ENCODE measurements around the gene CNNM4.
A peak's percentile ranks its signal among the peaks of the same experiment; 100 is the strongest.

The CNNM4 gene

DNA sequence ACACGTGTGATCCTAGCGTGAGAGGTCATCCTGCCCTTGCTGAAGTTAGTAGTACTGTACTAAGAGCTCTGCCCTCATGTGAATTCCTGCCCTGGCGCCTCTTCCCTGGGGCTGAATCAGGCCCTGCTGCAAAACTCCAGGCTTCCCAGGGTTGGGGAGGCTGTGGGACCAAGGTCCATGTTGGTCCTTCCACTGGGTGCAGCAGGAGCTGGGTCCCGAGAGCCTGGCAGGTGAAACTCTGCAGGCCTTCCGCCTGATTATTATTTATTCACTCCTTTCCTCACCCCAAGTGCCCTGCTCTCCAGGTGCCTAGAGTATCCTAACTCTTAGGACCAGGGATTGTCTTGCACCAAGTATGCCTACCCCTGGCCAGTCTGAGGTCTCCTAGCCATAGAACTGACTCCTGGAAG, 50.1 kb downstream of the CNNM4 start:
- DNase-seq (ENCODE audit: low read depth, low spot score): no peak

- DNase-seq (ENCODE audit: low read depth, low spot score): no peak
Measured at GRCh38 chr2:96811917-96812316, 51.2 kb downstream of the CNNM4 start.

- no peak for DNase-seq (ENCODE audit: low read depth, low spot score)
Measured at GRCh38 chr2:96813656-96814055, 53.0 kb downstream of the CNNM4 start.

GRCh38 chr2:96815326-96816126, 54.8 kb downstream of the CNNM4 start:
- DNase-seq (ENCODE audit: low read depth, low spot score): no peak

DNA sequence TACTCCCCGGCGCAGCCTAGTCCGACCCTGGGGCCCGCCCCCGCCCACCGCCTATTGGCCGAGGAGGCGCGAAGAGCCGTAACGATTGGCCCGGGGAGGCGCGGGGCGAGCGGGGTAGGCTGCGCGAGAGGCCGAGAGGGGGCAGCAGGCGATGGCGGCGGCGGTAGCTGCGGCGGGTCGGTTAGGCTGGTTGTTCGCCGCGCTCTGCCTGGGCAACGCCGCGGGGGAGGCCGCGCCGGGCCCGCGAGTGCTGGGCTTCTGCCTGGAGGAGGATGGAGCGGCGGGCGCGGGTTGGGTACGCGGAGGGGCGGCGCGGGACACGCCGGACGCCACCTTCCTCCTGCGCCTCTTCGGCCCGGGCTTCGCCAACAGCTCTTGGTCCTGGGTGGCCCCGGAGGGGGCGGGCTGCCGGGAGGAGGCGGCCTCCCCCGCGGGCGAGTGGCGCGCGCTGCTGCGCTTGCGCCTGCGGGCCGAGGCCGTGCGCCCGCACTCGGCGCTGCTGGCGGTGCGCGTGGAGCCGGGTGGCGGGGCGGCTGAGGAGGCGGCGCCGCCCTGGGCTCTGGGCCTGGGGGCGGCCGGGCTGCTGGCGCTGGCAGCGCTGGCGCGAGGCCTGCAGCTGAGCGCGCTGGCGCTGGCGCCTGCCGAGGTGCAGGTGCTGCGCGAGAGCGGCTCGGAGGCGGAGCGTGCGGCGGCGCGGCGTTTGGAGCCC, 55.6 kb downstream of the CNNM4 start, which contains the start of gene CNNM3:
Gene CNNM3 (plus strand): TSS at position 142 of the 709 bp plus-strand sequence. CDS start 10 bp downstream, at position 152.
- DNase-seq (ENCODE audit: low read depth, low spot score): peak; percentile 73

DNA sequence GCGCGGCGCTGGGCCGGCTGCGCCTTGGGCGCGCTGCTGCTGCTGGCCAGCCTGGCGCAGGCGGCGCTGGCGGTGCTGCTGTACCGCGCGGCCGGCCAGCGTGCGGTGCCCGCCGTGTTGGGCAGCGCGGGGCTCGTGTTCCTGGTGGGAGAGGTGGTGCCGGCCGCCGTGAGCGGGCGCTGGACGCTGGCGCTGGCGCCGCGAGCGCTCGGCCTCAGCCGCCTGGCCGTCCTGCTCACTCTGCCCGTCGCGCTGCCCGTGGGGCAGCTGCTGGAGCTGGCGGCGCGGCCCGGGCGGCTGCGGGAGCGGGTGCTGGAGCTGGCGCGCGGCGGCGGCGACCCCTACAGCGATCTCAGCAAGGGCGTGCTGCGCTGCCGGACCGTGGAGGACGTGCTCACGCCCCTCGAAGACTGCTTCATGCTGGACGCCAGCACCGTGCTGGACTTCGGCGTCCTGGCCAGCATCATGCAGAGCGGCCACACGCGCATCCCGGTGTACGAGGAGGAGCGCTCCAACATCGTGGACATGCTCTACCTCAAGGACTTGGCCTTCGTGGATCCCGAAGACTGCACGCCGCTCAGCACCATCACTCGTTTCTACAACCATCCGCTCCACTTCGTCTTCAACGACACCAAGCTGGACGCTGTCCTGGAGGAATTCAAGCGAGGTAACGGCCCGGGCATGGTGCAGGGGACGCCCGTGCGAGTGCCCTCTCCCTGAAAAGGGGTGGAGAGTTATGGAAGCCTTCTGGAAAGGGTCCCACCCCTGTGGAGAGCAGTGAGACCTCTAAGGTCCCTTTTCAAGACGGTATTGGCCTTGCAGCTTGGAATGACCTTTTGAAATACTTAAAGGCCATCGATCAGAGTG, 56.4 kb downstream of the CNNM4 start:
- DNase-seq (ENCODE audit: low read depth, low spot score): no peak

- no peak for DNase-seq (ENCODE audit: low read depth, low spot score)
Measured at GRCh38 chr2:96817882-96818281, 57.2 kb downstream of the CNNM4 start.

DNA sequence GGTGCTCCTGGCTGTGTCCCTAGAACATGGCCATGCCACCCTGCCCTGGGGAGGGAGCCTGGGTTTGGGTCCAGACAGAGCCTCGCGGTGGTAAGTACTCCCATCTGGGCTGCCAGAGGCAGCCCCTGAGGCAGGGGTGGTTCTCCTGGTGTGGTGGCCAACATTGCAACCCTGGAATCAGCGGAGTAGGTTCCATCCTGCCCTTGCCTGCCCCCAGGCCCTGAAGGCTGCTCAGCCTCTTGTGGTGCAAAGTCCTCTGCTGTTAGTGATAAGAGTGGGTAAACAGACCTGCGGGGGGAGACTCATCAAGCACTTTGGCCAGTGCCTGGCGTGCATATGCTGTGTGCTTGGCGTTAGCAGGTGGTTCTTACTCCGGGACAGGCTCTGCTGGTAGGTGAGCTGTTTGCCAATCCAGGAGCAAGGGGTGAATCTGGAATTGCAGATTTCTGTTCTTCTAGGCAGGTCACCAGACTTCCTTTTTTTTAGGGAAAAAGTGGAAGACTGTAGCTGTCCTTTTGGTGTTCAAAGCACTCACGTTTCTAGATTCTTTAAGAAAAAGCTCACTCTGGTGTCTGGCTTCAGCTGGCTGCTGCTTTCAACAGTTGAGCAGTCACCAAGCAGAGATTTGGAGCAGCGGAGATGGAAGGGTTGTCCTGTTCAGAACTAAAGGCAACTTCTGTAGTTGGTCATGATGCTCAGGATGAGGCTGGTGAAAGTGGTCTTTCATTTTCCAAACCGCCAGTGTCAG, 58.6 kb downstream of the CNNM4 start:
- no peak for DNase-seq (ENCODE audit: low read depth, low spot score)

DNA sequence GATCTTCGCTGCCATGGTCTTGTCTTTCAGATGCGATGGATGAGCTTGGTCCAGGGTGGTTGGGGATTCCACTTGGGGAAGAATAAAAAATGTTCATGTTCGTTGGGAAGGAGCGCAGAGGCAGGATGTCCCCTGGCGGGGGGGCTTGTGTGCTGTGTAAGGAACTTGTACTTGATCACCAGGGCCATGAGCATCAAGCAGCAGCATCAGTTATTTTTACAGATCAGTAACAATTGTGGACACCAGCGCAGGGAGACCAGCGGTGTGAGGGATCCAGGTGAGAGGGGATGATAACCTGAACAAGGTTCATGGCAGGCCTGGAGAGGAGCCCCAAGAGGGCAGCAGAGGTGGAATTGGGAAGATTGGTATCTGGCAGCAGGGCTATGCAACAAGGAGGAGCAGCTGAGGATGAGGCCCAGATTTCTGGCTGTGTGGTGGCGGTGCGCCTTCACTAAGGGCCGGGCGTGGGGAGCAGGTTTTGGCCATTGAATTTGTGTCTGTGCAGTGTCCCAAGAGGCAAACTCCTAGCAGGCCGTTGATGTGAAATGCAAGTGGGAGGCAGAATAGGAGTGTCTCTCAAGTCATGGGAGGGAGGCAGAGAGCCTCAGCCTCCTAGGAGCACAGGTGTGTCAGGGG, 59.3 kb downstream of the CNNM4 start:
- no peak for DNase-seq (ENCODE audit: low read depth, low spot score)

DNA sequence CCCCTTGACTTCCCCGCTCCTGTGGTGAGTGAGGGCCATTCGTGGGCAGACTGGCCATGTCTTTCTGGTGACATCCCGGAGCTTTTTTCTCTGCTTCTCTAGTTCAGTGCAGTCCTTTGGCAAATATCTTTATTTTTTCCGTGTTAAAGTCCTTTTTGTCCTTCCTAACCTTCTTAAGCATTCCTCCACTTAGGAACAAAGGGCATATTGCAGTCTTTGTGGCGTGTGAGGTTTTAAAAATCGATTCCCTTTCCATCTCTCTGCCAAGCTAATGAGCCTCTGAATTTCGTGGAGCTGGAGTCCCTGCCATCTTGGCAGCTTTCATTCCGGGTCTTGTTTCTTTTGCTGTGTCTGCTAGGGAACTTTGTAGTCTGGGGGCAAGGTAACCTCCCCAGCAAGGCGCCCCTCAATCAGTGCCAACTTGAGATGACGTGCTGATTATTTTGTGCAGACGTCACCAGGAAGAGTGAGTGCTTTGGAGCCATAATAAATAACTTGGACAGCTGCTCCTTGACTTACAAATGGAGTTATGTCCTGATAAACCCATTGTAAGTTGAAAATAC, 60.5 kb downstream of the CNNM4 start:
- no peak for DNase-seq (ENCODE audit: low read depth, low spot score)

- no peak for DNase-seq (ENCODE audit: low read depth, low spot score)
Measured at GRCh38 chr2:96822786-96823185, 62.1 kb downstream of the CNNM4 start.

DNA sequence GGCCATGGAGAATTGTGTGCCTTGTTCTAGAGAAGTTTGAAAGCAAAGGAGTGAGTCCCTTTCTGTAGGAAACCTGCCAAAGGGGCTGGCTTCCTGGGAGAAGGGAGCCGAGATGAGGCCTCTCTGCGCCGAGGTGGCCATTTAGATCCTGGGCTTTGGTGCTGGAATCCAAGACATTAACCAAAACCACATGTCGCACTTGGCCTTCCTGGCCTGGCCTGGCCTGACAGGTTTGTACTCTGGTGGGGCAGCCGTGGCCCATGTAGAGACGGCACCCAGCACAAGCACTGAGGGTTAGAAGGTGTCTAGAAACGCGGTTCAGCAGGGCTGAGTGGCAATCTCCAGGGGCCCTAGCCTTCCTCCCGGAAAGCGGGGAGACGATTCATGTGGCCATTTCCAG, 62.5 kb downstream of the CNNM4 start:
- no peak for DNase-seq (ENCODE audit: low read depth, low spot score)

DNA sequence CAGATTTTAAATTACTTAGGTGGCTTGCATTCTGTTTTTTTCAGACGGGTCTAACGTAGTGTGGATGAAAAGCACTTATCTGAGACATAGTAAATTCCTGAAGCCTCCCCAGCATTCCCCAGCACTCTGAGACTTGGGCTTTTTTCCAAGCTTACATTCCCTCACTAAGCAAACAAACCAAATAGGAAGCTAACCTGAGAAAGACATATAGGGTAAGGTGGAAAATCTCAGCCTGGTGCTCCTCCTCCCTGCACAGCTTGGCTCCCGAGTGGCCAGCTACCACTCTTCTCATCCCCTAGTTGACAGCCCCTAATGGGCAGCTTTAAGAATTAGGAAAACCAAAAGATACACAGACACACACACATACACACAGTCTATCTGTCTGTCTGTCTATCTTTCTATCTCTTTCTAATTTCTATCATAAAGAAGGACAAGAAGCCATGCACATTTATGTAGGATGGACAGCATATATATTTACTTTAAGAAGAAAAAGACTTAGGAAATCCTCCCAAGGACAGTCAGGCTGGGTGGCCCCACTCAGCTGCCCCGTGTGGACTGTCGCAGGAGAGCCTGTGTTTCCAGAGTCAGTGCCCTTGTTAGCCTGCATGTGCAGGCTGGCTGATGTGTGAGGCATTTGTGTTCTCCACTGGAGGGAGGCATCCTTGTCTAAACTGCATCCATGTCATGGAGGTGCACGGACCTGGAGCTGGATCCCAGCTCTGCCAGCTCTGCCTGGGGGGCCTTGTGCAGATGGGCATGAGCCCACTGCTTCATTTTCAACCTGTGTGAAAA, 63.6 kb downstream of the CNNM4 start:
- DNase-seq (ENCODE audit: low read depth, low spot score): no peak

- DNase-seq (ENCODE audit: low read depth, low spot score): no peak
Measured at GRCh38 chr2:96825057-96825456, 64.4 kb downstream of the CNNM4 start.

DNA sequence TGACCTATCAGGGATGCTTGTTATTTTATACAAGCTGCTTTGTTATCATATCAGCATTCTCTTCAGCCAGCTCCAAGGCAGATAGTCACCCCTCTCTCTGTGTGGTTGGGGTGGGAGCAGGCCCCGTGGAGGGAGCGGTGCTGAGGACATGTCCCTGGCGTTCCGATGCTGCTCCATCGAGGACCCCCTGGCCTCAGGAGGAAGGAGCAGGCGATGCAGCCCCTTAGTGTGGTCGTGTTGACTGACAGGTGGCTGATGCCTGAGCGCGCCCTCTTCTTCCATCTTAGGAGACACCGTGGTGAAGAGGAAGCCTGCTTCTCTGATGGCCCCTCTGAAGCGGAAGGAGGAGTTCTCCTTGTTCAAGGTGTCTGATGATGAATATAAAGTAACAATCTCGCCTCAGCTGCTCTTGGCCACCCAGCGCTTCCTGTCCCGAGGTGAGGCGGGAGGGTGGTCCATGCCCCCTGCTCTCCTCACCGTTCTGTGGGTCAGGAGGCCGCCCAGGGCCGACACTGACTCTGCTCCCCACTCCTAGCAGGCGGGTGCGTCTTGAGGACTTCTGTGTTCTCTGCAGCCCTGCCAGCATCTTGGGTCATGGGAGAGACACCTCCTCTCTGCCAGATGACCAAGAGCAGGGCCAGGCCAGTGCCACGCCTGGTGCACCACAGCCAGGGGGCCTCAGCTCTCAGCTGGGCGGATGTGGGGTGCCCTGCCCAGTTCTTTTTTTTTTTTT, 66.0 kb downstream of the CNNM4 start:
- DNase-seq (ENCODE audit: low read depth, low spot score): no peak

- DNase-seq (ENCODE audit: low read depth, low spot score): no peak
Measured at GRCh38 chr2:96828436-96828835, 67.7 kb downstream of the CNNM4 start.

GRCh38 chr2:96828874-96829273, 68.2 kb downstream of the CNNM4 start:
- DNase-seq (ENCODE audit: low read depth, low spot score): no peak

DNA sequence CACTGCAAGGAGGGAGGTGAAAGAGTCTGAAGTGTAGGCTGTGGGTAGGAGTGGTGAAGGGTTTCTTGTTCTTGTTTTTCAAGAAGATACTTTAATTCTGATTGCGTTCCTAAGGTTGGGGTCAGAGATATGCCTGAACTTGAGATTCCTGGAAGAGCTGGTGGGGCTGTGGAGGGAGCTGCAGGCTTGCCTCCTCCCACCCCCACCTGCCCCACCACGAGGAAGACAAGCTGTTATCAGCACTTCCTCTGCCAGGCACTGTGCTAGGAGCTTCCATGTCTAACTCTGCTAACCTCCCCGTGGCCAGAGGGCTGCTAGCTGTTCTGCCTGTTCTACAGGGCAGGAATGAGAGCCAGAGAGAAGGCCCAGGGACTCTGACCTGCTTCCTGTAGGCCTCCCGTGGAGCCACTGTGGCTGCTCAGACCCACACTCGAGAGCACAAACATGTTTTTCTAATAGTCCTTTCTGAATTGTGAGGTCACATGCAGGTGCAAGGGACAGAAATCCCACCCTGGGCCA, 69.4 kb downstream of the CNNM4 start:
- DNase-seq (ENCODE audit: low read depth, low spot score): no peak

GRCh38 chr2:96831679-96832078, 71.0 kb downstream of the CNNM4 start:
- no peak for DNase-seq (ENCODE audit: low read depth, low spot score)

Data from brain pericyte (primary cell).